ENCODE measurements around the gene ATF6. TPM values are rescaled to one million over a fixed set of nuclear protein-coding genes. Genes with fewer than 3 reads are reported as not detected.
"Not testable (repeated sequence)": the region's sequence is repeated elsewhere in the genome, so short reads cannot be mapped to it uniquely, and the experiment has no call there.

ATF6 gene
- total and polyA plus RNA-seq, 3 donors from 2014 or later, result 22.6 to 38.2 (median 38.0) TPM

DNA sequence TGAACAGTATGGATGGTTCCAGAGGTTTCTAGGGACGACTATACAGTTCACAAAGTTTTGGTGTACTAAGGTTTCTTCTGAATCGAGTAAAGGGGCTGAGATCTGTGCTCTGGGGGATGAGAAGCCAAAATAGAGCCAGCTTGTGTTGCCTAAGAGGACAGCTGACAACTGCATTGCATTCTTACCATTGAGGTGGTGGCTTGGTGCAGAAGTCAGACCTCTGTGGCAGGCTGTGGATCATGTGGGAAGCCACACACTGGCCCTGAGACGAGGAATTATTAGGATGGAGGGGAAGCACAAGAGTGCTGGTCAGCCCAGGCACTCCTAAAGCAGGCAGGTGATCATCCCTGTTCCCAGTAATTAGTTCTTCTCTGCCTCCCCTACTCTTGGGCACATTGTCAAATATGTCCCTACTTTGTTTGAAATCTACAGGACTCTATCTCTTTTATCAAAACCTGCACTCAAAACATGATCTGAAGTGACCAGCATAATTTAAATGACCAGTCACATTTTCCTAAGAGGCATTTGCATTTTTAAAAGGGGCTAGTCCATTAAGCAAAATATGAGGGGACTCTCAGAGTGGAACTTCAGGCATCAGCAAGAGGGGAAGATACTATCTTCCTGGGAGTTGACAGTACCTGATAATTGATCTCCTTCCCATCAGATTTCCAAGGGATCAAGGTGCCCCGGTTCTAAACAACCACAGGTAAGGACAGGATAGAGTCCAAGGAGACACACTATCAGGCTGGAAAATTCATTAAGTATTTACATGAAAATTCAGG lies 45.0 kb upstream of the ATF6 start, which contains the start of gene FCRLB:
Gene FCRLB, plus strand, starts transcription at position 589 of the 782 bp plus-strand sequence. CDS start 1,129 bp downstream, outside the sequence.
- Histone ChIP-seq H3K27me3 (no peaks in the 10 kb centered on the region), H3K4me1 (peaks cover 6% of the 10 kb centered on the region), H3K4me3 (no peak within 1 kb of the TSS), H3K9me3 (no peaks in the 10 kb centered on the region), H3K27ac (no peak within 1 kb of the TSS), H3K36me3 (ENCODE audit: low read depth, missing control alignments) (no peaks in the 10 kb centered on the region)
- WGBS, 2 donors, result 39 to 46% methylated on average over 4 of the region's 4 CpGs
- DNase-seq, result no peak
- intact Hi-C loops (cut with DNase I; ENCODE audit: low total_unique reads), result no loop called here
- TF ChIP-seq, protein P1, sequence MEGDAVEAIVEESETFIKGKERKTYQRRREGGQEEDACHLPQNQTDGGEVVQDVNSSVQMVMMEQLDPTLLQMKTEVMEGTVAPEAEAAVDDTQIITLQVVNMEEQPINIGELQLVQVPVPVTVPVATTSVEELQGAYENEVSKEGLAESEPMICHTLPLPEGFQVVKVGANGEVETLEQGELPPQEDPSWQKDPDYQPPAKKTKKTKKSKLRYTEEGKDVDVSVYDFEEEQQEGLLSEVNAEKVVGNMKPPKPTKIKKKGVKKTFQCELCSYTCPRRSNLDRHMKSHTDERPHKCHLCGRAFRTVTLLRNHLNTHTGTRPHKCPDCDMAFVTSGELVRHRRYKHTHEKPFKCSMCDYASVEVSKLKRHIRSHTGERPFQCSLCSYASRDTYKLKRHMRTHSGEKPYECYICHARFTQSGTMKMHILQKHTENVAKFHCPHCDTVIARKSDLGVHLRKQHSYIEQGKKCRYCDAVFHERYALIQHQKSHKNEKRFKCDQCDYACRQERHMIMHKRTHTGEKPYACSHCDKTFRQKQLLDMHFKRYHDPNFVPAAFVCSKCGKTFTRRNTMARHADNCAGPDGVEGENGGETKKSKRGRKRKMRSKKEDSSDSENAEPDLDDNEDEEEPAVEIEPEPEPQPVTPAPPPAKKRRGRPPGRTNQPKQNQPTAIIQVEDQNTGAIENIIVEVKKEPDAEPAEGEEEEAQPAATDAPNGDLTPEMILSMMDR (IDR thresholded peaks at IDR 0.05), result no peak
- no peak for TF ChIP-seq POLR2A (IDR thresholded peaks at IDR 0.05)

GRCh38 chr1:161721738-161722343 lies 44.3 kb upstream of the ATF6 start:
- H3K4me3 ChIP-seq, result no peak overlapping the region
- H3K27ac ChIP-seq, result no peak overlapping the region
- H3K36me3 ChIP-seq (ENCODE audit: low read depth, missing control alignments), result no peaks in the 10 kb centered on the region
- DNase-seq, result no peak
- no peak for TF ChIP-seq POLR2A (IDR thresholded peaks at IDR 0.05)
- TF ChIP-seq, protein P1 (IDR thresholded peaks at IDR 0.05), result no peak
- H3K4me1 ChIP-seq, result peaks cover 7% of the 10 kb centered on the region
- no peaks in the 10 kb centered on the region for H3K27me3 ChIP-seq
- 60 to 65% methylated on average over 8 of the region's 8 CpGs for WGBS, 2 donors
- H3K9me3 ChIP-seq, result no peaks in the 10 kb centered on the region
- intact Hi-C loops (cut with DNase I; ENCODE audit: low total_unique reads), result no loop called here

- TF ChIP-seq, protein P1 (IDR thresholded peaks at IDR 0.05), result no peak
- TF ChIP-seq POLR2A (IDR thresholded peaks at IDR 0.05), result no peak
- Histone ChIP-seq H3K9me3 (no peaks in the 10 kb centered on the region), H3K27me3 (no peaks in the 10 kb centered on the region), H3K36me3 (ENCODE audit: low read depth, missing control alignments) (no peaks in the 10 kb centered on the region), H3K27ac (no peak overlapping the region), H3K4me3 (no peak overlapping the region), H3K4me1 (peaks cover 7% of the 10 kb centered on the region)
- intact Hi-C loops (cut with DNase I; ENCODE audit: low total_unique reads), result no loop called here
- no peak for DNase-seq
- WGBS, 2 donors, result 88 to 100% methylated on average over 1 of the region's 1 CpG
Observed at GRCh38 chr1:161722406-161722805, 43.7 kb upstream of the ATF6 start.

GRCh38 chr1:161723459-161724141 lies 42.5 kb upstream of the ATF6 start:
- H3K27ac ChIP-seq, result no peak overlapping the region
- 90 to 91% methylated on average over 4 to 8 of the region's 8 CpGs for WGBS, 2 donors

DNA sequence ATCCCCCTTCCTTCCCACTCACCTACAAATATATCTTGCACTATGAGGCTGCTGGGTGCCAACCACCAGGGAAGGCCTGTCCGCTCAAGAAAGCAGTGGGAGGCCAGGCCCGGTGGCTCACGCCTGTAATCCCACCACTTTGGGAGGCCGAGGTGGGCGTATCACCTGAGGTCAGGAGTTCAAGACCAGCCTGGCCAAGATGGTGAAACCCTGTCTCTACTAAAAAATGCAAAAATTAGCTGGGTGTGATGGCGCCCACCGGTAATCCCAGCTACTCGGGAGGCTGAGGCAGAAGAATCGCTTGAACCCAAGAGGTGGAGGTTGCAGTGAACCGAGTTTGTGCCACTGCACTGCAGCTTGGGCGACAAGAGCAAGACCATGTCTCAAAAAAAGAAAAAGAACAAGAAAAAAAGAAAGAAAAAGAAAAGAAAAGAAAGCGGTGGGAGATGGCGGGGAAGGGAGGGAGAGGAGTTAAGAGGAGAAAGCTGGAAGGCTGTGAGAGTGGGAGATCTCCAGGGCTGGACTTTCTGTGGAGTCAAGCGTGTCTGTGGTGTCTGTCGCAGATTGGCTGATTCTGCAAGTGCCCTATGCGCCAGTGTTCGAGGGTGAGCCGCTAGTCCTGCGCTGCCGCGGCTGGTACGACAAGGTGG lies 40.7 kb upstream of the ATF6 start:
- H3K36me3 ChIP-seq (ENCODE audit: low read depth, missing control alignments); H3K27ac ChIP-seq; intact Hi-C loops (cut with DNase I; ENCODE audit: low total_unique reads); H3K4me1 ChIP-seq; H3K27me3 ChIP-seq; H3K9me3 ChIP-seq; DNase-seq: not testable (repeated sequence)
- peak overlapping the region; percentile 62 to 92 for H3K4me3 ChIP-seq
- WGBS, 2 donors, result 30 to 39% methylated on average over 17 to 22 of the region's 22 CpGs

More at GRCh38 chr1:161723459-161724141, 42.5 kb upstream of the ATF6 start:
- no peaks in the 10 kb centered on the region for H3K9me3 ChIP-seq
- intact Hi-C loops (cut with DNase I; ENCODE audit: low total_unique reads), result no loop called here
- no peak for DNase-seq
- no peak overlapping the region for H3K4me3 ChIP-seq
- peaks cover 7% of the 10 kb centered on the region for H3K4me1 ChIP-seq
- no peaks in the 10 kb centered on the region for H3K27me3 ChIP-seq
- H3K36me3 ChIP-seq (ENCODE audit: low read depth, missing control alignments), result no peaks in the 10 kb centered on the region
- TF ChIP-seq, protein P1 (IDR thresholded peaks at IDR 0.05), result no peak

Measured in testis (tissue), 3 donors.